ENCODE measurements around the gene ANKRD16.

DNA sequence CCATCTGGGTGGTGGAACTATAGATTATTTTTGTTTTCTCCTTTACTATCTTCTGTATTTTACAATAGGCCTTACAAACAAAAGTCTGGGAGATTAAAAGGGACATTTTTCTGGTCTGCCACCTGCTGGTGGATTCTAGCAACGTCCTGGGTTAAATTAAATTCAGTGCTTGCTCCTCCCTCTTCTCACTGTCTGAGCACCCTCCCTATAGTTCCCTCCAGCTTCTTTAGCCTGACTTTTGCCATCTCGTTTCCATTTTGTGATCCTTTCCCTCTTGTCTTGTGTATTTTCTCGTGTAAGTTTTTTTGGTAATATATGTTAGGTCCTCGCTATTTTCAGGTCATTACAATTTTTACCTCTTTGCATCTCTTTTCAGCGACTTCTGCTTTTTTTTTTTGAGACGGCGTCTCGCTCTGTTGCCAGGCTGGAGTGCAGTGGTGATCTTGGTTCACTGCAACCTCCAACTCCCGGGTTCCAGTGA, 16.1 kb downstream of the ANKRD16 start:
- no peak for TF ChIP-seq POLR2A (IDR thresholded peaks at IDR 0.05)
- TF ChIP-seq, protein P1, sequence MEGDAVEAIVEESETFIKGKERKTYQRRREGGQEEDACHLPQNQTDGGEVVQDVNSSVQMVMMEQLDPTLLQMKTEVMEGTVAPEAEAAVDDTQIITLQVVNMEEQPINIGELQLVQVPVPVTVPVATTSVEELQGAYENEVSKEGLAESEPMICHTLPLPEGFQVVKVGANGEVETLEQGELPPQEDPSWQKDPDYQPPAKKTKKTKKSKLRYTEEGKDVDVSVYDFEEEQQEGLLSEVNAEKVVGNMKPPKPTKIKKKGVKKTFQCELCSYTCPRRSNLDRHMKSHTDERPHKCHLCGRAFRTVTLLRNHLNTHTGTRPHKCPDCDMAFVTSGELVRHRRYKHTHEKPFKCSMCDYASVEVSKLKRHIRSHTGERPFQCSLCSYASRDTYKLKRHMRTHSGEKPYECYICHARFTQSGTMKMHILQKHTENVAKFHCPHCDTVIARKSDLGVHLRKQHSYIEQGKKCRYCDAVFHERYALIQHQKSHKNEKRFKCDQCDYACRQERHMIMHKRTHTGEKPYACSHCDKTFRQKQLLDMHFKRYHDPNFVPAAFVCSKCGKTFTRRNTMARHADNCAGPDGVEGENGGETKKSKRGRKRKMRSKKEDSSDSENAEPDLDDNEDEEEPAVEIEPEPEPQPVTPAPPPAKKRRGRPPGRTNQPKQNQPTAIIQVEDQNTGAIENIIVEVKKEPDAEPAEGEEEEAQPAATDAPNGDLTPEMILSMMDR (IDR thresholded peaks at IDR 0.05): peak; percentile 61 to 82 (median 73)
- TF ChIP-seq EP300 (IDR thresholded peaks at IDR 0.05): peak in 1 of 2 donors; percentile 30
